ENCODE measurements around the gene ACKR2.

Gene ACKR2

DNA sequence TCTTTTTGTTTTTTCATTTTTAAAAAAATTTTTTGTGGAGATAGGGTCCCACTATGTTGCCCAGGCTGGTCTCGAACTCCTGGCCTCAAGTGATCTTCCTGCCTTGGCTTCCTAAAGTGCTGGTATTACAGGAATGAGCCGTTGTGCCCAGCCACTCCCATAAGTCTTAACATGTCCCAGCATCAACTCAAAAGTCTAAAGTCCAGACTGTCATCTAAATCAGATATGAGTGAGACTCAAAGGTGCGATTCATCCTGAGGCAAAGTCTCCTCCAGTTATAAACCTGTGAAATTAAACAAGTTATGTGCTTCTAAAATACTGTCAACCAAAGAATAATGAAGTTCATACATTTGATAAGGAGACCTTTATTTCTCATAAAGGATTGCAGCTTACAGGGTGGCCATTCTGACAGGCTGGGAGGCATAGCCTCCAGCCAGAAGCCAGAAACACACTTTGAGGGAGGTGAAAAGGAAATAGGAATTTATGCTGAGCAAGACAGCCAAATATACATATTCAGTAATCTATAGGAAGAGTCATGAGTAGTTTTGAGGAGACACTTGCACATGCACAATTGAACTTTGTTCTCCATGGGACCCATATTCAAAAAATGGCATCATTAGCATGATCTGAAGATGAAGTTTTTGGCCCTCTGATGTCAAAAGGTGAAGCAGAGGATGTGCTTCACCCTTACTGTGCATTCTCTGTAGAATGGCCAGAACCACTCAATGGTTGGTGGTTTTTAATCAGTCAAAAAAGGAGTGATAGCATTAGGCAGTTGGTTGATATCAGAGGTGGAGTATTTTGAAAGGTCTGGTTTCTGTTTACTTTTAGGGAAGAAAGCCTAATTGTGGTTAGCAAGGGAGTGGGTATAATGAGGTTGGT, 85.7 kb downstream of the ACKR2 start:
- DNase-seq, result no peak

DNA sequence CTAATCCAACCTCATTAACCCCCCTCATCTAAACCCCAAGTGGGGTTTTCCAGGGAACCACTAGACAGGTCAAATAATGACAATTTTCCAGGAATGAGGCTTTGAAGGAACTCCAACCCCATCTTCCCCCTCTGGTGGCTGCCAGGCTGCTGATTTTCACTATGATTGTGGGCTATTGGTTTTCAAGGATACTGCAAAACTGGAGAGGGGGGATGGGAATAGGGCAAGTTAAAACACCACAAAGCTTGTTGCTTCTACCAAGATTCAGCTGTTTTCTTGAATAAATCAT, 86.3 kb downstream of the ACKR2 start:
- DNase-seq, result no peak

DNA sequence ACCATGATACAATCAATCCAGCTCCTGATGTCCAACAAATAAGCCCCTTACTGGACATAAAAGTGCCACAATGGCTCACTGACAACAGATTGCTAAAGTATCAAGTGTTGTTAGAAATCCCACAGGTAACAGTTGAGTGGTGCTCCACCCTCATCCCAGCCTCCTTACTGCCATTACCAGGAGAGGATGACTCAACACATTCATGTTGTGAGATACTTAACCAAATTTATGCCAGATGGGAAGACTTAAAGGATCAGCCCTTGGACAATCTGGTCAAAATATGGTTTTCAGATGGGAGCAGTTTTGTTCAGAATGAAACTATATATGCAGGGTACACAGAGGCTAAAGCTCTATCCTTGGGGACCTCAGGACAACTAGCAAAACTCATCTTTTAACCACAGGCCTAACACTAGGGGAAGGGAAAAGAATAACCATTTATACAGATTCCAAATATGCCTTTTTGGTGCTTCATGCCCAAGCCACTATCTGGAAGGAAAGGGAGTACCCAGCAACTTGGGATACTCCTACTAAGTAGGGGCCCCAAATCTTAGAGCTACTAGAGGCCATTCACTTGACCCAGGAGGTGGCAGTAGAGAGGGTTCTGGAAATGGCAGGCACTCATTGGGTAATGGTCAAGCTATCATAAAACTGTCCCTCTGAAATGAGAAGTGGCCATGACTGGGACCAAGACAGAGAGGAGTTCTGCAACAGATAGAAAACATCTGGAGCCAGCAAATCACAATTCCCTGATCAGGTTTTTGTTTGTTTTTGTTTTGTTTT, 89.8 kb downstream of the ACKR2 start:
- DNase-seq, result peak in 1 of 3 donors; percentile 10

DNA sequence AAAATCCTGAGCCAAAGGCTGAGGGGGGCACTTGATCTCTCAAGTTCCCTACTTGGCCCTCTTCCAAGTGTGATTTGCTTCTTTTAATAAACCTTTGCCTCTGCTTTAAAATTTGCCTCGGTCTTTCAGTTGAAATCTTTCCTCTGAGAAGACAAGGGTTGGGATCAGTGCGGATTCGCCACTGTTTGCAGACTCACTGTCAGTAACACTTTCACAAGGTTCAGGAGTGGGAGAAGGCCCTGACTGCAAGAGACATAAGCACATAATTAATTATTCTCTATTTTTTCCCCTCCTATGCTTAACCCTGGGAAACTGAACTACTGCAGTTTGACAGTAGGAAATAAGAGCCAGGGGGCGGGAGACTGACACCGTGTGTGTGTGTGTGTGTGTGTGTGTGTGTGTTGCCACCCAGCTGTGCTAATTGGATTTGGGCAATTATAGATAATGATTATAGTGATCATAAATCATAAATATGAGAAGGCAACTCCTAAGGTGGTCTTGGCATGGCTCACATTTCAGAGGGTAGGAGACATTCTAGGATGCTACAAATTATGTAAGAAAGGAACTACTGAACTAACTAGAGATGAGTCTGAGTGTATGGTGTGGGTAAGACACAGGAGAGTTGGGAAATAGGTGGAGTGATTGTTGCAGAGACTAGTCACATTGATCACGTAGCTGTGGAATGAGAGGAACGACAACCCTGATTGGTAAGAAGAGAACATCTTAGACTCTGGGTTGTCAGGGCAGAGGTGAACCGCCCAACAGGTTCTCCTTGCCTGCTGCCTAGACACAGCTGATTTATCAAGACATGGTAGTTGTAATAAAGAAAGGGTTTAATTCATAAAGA, 91.2 kb downstream of the ACKR2 start:
- DNase-seq, result no peak

DNA sequence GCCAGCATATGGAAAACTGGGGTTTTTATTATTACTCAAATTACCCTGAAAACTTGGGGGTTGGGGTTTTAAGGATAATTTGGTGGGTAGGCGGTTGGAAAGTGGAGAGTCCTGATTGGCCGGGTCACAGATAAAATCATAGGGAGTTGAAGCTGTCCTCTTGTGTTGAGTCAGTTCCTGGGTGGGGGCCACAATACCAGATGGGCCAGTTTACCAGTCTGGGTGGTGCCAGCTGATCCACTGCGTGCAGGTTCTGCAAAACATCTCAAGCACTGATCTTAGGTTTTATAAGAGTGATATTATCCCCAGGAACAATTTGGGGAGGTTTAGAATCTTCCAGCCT, 91.8 kb downstream of the ACKR2 start:
- no peak for DNase-seq

DNA sequence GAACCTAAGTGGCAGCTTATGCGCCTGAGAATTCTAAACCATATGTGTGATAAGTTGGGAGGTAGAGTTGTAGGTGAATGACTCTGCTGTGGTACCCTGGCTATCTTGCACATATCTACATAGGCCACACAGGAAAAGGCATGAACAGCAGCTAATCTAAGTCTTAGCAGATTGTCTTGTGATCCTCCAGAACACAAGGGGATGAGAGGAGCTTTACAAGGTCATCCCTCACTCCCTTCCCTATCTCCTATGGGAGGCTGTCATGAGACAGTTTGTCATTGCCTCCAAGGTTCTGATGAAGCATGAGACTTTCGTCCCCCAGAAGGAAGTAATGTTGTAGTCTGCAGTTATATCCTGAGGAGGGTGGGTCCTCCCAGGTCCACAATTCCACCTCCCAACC, 93.0 kb downstream of the ACKR2 start:
- DNase-seq, result no peak

DNA sequence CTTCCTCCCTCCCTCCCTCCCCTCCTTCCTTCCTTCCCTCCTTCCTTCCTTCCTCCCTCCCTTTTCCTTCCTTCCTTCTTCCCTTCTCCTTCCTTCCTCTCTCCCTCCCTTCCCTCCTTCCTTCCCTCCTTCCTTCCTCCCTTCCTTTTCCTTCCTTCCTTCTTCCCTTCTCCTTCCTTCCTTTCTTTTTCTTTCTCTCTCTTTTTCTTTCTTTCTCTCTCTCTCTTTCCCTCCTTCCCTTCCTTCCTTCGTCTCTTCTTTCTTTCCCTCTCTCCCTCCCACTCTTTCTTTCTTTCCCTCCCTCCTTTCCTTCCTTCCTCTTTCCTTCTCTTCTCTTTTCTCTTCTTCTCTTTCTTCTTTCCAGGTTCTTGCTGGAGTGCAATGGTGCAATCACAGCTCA, 94.8 kb downstream of the ACKR2 start:
- DNase-seq, result no peak

DNA sequence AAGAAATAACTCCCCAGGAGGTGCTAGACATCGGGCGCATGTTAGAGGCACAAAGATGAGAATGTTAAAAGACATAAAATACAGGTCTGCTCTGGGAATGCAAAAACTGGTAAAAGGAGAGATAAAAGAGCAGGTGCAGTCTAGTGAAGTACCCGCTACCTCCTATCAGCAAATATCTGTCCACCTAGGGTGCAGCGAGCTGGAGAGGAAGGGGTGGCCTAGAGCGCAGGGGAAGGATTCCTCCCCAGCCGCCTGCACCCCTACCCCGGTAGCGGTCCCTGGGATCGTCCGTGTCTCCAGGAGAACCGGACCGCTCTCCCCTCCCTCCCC, 96.5 kb downstream of the ACKR2 start:
- DNase-seq, result no peak

DNA sequence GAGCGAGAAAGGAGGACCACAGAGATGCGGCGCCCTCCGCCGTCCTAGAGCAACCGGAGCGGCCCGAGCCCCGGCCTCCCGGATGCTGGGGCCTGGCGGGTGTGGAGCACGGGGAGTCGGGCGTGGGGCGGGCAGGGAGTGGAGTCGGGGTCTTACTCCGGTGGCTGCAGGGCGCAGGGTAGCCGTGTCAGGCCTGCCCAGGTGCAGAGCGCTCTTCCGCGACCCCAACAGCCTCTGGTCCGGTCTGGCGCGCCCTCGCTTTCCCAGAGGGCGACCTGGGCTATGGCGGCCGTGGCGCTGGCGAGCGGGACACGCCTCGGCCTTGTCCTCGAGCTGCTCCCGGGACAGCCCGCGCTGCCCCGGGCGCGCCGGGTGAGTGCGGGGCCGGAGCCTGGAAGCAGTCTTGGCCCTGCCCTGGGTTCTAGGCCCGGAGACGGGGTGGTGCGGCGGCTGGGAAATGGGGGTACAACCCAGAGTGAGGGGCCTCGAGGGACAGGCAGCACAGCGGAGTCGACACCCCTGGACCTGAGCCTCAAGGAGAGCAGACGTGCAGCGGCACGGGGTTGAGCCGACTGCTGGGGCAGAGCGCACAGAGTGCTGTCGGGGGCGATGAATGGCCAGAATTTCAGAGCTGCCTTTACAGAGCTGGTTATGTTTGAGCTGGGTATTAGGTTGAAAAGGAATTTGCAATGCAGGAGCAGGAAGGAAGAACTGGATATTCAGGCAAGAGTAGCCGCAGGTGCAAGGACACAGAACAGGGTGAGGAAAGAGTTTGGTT, 97.0 kb downstream of the ACKR2 start, which contains the start of gene ZNF662:
ZNF662 (plus strand) TSS at position 73 of the 778 bp plus-strand sequence. CDS start 1,973 bp downstream, outside the sequence.
- DNase-seq, result peak in 1 of 3 donors; percentile 24

DNA sequence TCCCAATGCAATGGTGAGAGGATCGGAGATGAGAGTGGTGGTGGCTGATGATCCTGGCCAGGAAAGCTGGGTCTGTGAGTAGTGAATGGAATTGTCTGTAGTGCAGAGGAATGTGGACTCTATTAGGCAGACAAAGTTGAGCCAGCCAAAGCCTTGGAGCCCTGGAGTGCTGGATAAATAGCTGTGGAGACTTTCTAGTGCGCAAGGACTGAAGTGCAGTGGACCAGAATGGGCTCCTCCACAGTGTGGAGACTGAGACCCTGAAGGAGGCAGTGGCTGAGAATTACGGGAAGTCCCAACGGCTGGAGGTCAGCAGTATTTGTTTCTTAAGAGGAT, 97.6 kb downstream of the ACKR2 start:
- no peak for DNase-seq

DNA sequence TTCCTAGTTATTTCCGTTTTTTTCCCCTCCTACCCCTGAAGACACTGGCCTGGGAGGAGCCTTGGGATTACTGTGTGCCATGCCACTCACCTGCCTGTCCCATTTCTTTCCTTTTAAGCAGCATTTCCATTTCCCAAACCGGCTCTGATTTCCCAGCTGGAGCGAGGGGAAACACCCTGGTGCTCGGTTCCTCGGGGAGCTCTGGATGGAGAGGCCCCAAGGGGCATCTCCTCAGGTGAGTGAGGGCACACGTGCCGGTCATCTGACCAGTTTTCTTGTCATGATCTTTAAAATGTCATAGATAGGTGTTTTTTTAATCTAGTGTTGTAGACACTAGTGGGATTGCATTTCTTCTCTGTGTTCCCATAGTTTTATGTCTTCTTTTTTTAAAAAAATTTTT, 99.4 kb downstream of the ACKR2 start:
- no peak for DNase-seq

DNA sequence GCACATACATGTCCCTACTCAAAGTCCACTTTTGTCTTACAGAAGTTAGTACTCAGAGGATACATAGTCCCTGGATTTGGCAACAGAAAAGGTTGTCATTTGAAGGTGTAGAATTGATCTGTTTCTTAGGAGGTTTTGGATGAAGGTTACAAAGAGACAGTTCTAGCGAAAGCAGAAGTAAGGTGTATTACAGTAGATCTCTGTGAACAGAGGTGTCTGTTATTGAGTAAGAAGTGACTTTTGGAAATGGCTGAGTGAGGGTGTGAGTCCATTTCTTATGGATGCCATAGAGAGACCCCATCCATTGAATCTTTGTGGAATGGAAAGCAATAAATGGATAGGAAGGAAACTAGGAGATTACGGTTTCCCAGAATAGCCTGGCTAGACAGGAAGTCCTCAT, 102.3 kb downstream of the ACKR2 start:
- DNase-seq, result no peak

DNA sequence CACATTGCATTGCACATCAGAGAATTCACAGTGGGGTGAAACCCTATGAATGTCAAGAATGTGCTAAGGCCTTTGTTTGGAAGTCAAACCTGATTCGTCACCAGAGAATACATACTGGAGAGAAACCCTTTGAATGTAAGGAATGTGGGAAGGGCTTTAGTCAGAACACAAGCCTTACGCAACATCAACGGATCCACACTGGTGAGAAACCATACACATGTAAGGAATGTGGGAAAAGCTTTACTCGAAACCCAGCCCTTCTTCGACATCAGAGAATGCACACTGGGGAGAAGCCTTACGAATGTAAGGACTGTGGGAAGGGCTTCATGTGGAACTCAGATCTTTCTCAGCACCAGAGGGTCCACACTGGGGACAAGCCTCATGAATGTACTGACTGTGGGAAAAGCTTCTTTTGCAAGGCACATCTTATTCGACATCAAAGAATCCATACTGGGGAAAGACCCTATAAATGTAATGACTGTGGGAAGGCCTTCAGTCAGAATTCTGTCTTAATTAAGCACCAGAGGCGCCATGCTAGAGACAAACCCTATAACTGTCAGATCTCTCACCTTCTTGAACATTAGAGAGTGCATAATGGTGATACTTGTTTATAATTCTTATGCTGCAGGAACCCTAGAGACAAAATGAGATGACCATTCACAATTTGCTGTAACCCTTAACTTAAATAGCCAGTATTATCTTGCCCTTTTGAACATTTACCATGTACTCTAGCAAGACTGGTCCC, 105.7 kb downstream of the ACKR2 start:
- DNase-seq, result no peak

Measured in suppressor macrophage treated with lipopolysaccharide for 1 hour (primary cell).